Nephron (organoid): ENCODE measurements around the gene ABCB11.

ENCODE experiments used
- H3K27ac Mint-ChIP-seq, 3 experiments: 2 replicates each; pipeline ENCODE4 v1.8.0; 2020; ENCODE audit warnings: mixed read lengths in 3 of 3, mild to moderate bottlenecking in 2 of 3, moderate library complexity in 1 of 3
- H3K27me3 Mint-ChIP-seq: 2 replicates; pipeline ENCODE4 v1.8.0; 2021; ENCODE audit warnings: low read depth, mild to moderate bottlenecking, moderate library complexity, mixed read lengths
- H3K36me3 Mint-ChIP-seq: 2 replicates; pipeline ENCODE4 v1.8.0; 2020; ENCODE audit warnings: low read depth, mixed read lengths
- H3K4me1 Mint-ChIP-seq: 2 replicates; pipeline ENCODE4 v1.8.0; 2020; ENCODE audit warnings: mixed read lengths
- H3K4me3 Mint-ChIP-seq, 3 experiments: 2 replicates each; pipeline ENCODE4 v1.8.0; 2020; ENCODE audit warnings: mild to moderate bottlenecking in 3 of 3, mixed read lengths in 3 of 3, moderate library complexity in 2 of 3
- H3K9me3 Mint-ChIP-seq: 2 replicates; pipeline ENCODE4 v1.8.0; 2020; ENCODE audit warnings: mixed read lengths
- CTCF ChIP-seq, 3 experiments: fragments of 200-600 bp; sonication (generic); IDR thresholded peaks; one replicate each; pipeline ENCODE4 v1.5.0; 2021; ENCODE audit warnings: antibody characterized with exemption in 3 of 3; ENCODE audit not compliant: unreplicated experiment in 3 of 3

Gene ABCB11

GRCh38 chr2:169047256-169048250 is 16.4 kb upstream of the ABCB11 start:
- H3K36me3 Mint-ChIP-seq: no peaks in the 10 kb centered on the region
- H3K27ac Mint-ChIP-seq: no peak overlapping the region
- H3K27me3 Mint-ChIP-seq: no peaks in the 10 kb centered on the region
- TF ChIP-seq CTCF (IDR thresholded peaks at IDR 0.05; ENCODE audit: unreplicated experiment in 3 of 3): no peak
- H3K4me1 Mint-ChIP-seq: no peaks in the 10 kb centered on the region
- H3K9me3 Mint-ChIP-seq: peaks cover 20% of the 10 kb centered on the region
- H3K4me3 Mint-ChIP-seq: no peak overlapping the region

- no peak for TF ChIP-seq CTCF (IDR thresholded peaks at IDR 0.05; ENCODE audit: unreplicated experiment in 3 of 3)
- no peaks in the 10 kb centered on the region for H3K27me3 Mint-ChIP-seq
- H3K9me3 Mint-ChIP-seq: peaks cover 30% of the 10 kb centered on the region
- H3K27ac Mint-ChIP-seq: no peak overlapping the region
- no peaks in the 10 kb centered on the region for H3K4me1 Mint-ChIP-seq
- H3K4me3 Mint-ChIP-seq: no peak overlapping the region
- no peaks in the 10 kb centered on the region for H3K36me3 Mint-ChIP-seq
Measured at GRCh38 chr2:169046440-169047151, 15.5 kb upstream of the ABCB11 start.

GRCh38 chr2:169042856-169043255 is 11.7 kb upstream of the ABCB11 start:
- TF ChIP-seq CTCF (IDR thresholded peaks at IDR 0.05; ENCODE audit: unreplicated experiment in 3 of 3): no peak
- no peaks in the 10 kb centered on the region for H3K36me3 Mint-ChIP-seq

GRCh38 chr2:169041594-169041993 is 10.5 kb upstream of the ABCB11 start:
- no peaks in the 10 kb centered on the region for H3K36me3 Mint-ChIP-seq
- no peaks in the 10 kb centered on the region for H3K4me1 Mint-ChIP-seq
- no peak overlapping the region for H3K4me3 Mint-ChIP-seq
- TF ChIP-seq CTCF (IDR thresholded peaks at IDR 0.05; ENCODE audit: unreplicated experiment in 3 of 3): no peak
- H3K27me3 Mint-ChIP-seq: no peaks in the 10 kb centered on the region
- peaks cover 31% of the 10 kb centered on the region for H3K9me3 Mint-ChIP-seq
- H3K27ac Mint-ChIP-seq: no peak overlapping the region

More at GRCh38 chr2:169042856-169043255, 11.7 kb upstream of the ABCB11 start:
- Mint-ChIP-seq H3K9me3 (peaks cover 31% of the 10 kb centered on the region), H3K4me1 (no peaks in the 10 kb centered on the region), H3K4me3 (no peak overlapping the region), H3K27me3 (no peaks in the 10 kb centered on the region), H3K27ac (no peak overlapping the region)

- H3K27ac Mint-ChIP-seq: no peak overlapping the region
- no peaks in the 10 kb centered on the region for H3K36me3 Mint-ChIP-seq
- no peaks in the 10 kb centered on the region for H3K27me3 Mint-ChIP-seq
- no peak overlapping the region for H3K4me3 Mint-ChIP-seq
- TF ChIP-seq CTCF (IDR thresholded peaks at IDR 0.05; ENCODE audit: unreplicated experiment in 3 of 3): no peak
- H3K9me3 Mint-ChIP-seq: peaks cover 20% of the 10 kb centered on the region
- H3K4me1 Mint-ChIP-seq: no peaks in the 10 kb centered on the region
Measured at GRCh38 chr2:169039702-169040101, 8.6 kb upstream of the ABCB11 start.
